ENCODE measurements around the gene POLR1C.

DNA sequence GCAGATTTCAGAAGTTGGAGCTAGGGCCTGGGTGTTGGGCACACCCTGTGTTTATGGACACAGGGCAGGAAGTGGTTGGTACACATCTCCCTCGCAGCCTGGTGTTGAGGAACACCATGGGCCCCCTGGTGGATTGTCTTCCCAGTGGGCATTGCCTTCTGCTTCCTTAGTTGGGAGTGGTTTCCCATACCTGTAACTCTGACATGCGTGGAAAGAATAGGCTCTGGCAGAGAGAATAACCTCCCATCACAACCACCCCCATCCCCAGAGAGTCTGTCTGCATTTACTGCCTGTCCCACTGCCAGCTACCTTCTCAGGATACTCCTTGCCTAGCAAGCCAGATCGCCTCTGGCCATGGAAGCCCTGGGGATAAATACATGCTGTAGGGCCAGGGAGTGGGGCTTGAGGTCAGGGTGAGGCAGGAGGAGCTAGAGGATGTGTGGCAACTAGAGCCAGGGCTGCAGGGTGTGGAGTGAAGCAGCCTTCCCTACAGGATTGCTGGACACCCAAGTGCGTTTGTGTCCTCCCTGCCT is 21.4 kb upstream of the POLR1C start:
- TF ChIP-seq, protein P1, sequence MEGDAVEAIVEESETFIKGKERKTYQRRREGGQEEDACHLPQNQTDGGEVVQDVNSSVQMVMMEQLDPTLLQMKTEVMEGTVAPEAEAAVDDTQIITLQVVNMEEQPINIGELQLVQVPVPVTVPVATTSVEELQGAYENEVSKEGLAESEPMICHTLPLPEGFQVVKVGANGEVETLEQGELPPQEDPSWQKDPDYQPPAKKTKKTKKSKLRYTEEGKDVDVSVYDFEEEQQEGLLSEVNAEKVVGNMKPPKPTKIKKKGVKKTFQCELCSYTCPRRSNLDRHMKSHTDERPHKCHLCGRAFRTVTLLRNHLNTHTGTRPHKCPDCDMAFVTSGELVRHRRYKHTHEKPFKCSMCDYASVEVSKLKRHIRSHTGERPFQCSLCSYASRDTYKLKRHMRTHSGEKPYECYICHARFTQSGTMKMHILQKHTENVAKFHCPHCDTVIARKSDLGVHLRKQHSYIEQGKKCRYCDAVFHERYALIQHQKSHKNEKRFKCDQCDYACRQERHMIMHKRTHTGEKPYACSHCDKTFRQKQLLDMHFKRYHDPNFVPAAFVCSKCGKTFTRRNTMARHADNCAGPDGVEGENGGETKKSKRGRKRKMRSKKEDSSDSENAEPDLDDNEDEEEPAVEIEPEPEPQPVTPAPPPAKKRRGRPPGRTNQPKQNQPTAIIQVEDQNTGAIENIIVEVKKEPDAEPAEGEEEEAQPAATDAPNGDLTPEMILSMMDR (IDR thresholded peaks at IDR 0.05; ENCODE audit: low read depth, low read length, missing input control), result no peak
- no peak for TF ChIP-seq TAF1 (conservative IDR thresholded peaks at IDR 0.05)
- no peak for TF ChIP-seq HNF4A (conservative IDR thresholded peaks at IDR 0.05)
- TF ChIP-seq REST (IDR thresholded peaks at IDR 0.05), result no peak
- no peak for TF ChIP-seq JUND (IDR thresholded peaks at IDR 0.05)

Data from liver (tissue), 3 donors.